ENCODE results near the gene RASSF3.

The RASSF3 gene

GRCh38 chr12:64673490-64674169 is 63.3 kb downstream of the RASSF3 start:
- TF ChIP-seq, protein P1, sequence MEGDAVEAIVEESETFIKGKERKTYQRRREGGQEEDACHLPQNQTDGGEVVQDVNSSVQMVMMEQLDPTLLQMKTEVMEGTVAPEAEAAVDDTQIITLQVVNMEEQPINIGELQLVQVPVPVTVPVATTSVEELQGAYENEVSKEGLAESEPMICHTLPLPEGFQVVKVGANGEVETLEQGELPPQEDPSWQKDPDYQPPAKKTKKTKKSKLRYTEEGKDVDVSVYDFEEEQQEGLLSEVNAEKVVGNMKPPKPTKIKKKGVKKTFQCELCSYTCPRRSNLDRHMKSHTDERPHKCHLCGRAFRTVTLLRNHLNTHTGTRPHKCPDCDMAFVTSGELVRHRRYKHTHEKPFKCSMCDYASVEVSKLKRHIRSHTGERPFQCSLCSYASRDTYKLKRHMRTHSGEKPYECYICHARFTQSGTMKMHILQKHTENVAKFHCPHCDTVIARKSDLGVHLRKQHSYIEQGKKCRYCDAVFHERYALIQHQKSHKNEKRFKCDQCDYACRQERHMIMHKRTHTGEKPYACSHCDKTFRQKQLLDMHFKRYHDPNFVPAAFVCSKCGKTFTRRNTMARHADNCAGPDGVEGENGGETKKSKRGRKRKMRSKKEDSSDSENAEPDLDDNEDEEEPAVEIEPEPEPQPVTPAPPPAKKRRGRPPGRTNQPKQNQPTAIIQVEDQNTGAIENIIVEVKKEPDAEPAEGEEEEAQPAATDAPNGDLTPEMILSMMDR (IDR thresholded peaks at IDR 0.05; ENCODE audit: low read depth, low read length) = no peak
- DNase-seq (ENCODE audit: low read depth in 2 of 2) = no peak
- no peak overlapping the region for H3K4me3 ChIP-seq (replicated peaks in 1 of 2; ENCODE audit: low read depth in 2 of 2, low read length in 2 of 2)

GRCh38 chr12:64674367-64674922 is 64.2 kb downstream of the RASSF3 start:
- no peak overlapping the region for H3K4me3 ChIP-seq (replicated peaks in 1 of 2; ENCODE audit: low read depth in 2 of 2, low read length in 2 of 2)
- DNase-seq (ENCODE audit: low read depth in 2 of 2) = no peak
- TF ChIP-seq, protein P1 (IDR thresholded peaks at IDR 0.05; ENCODE audit: low read depth, low read length) = no peak

- DNase-seq (ENCODE audit: low read depth in 2 of 2) = peak; percentile 54 to 70
- TF ChIP-seq, protein P1 (IDR thresholded peaks at IDR 0.05; ENCODE audit: low read depth, low read length) = no peak
- H3K4me3 ChIP-seq (replicated peaks in 1 of 2; ENCODE audit: low read depth in 2 of 2, low read length in 2 of 2) = no peak overlapping the region
Observed at GRCh38 chr12:64675795-64676194, 65.5 kb downstream of the RASSF3 start.

DNA sequence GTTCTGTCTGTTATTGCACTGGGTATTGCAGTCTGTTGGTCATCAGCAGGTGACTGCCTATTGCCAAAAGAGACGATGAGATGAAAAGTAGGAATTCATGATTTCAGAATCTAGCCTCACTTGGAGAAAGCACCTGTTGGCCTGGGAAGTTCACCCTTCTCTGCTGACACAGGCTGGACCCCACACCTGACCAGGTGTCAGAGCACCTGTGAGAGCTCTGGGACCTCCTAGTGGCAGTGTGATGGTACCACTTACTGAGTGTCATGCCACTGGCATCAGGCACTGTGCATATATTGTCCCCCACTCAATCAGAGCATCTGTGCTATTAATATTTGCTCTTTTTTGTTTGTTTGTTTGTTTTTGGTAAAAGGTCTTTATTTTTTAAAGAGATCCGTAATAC is 68.0 kb downstream of the RASSF3 start:
- H3K4me3 ChIP-seq (replicated peaks in 1 of 2; ENCODE audit: low read depth in 2 of 2, low read length in 2 of 2) = no peak overlapping the region
- TF ChIP-seq, protein P1 (IDR thresholded peaks at IDR 0.05; ENCODE audit: low read depth, low read length) = no peak
- DNase-seq (ENCODE audit: low read depth in 2 of 2) = no peak

GRCh38 chr12:64678835-64679234 is 68.5 kb downstream of the RASSF3 start:
- no peak for DNase-seq (ENCODE audit: low read depth in 2 of 2)
- TF ChIP-seq, protein P1 (IDR thresholded peaks at IDR 0.05; ENCODE audit: low read depth, low read length) = no peak
- no peak overlapping the region for H3K4me3 ChIP-seq (replicated peaks in 1 of 2; ENCODE audit: low read depth in 2 of 2, low read length in 2 of 2)

- DNase-seq (ENCODE audit: low read depth in 2 of 2) = peak; percentile 76 to 90
- H3K4me3 ChIP-seq (replicated peaks in 1 of 2; ENCODE audit: low read depth in 2 of 2, low read length in 2 of 2) = peak overlapping the region; percentile 2 to 9
- TF ChIP-seq, protein P1 (IDR thresholded peaks at IDR 0.05; ENCODE audit: low read depth, low read length) = no peak
Observed at GRCh38 chr12:64679487-64680001, 69.2 kb downstream of the RASSF3 start.
